ENCODE data around the gene CDS2. TPM values are rescaled to one million over a fixed set of nuclear protein-coding genes. Genes with fewer than 3 reads are reported as not detected.
A peak's percentile ranks its signal among the peaks of the same experiment; 100 is the strongest.

The CDS2 gene
- total RNA-seq, 6 experiments from 2014 or later: 13.7 to 42.3 (median 31.6) TPM

- no peaks in the 10 kb centered on the region for H3K27me3 ChIP-seq
- no peaks in the 10 kb centered on the region for H3K9me3 ChIP-seq
- intact Hi-C loops (cut with DNase I): loop anchor here (5.0 kb wide), 1 partner anchor 63 kb away; the partner anchor contains the start of gene CDS2 (in 2 of the 2)
- WGBS (ENCODE audit: insufficient coverage, low coverage, low lambda C conversion rate, missing lambda C conversion rate): 75% methylated on average over 3 of the region's 3 CpGs
- no peak overlapping the region for H3K4me3 ChIP-seq
- peak overlapping the region in 2 of 3 donors; percentile 64 to 82 for H3K27ac ChIP-seq
- ATAC-seq: no peak
- no peak for TF ChIP-seq POLR2A (IDR thresholded peaks at IDR 0.05)
- TF ChIP-seq, protein P1, sequence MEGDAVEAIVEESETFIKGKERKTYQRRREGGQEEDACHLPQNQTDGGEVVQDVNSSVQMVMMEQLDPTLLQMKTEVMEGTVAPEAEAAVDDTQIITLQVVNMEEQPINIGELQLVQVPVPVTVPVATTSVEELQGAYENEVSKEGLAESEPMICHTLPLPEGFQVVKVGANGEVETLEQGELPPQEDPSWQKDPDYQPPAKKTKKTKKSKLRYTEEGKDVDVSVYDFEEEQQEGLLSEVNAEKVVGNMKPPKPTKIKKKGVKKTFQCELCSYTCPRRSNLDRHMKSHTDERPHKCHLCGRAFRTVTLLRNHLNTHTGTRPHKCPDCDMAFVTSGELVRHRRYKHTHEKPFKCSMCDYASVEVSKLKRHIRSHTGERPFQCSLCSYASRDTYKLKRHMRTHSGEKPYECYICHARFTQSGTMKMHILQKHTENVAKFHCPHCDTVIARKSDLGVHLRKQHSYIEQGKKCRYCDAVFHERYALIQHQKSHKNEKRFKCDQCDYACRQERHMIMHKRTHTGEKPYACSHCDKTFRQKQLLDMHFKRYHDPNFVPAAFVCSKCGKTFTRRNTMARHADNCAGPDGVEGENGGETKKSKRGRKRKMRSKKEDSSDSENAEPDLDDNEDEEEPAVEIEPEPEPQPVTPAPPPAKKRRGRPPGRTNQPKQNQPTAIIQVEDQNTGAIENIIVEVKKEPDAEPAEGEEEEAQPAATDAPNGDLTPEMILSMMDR (IDR thresholded peaks at IDR 0.05): no peak
- H3K36me3 ChIP-seq: peaks cover 0 to 25% (median under 1%) of the 10 kb centered on the region in 4 donors
- no peak for DNase-seq
- peaks cover 0 to 36% (median 5%) of the 10 kb centered on the region in 4 donors for H3K4me1 ChIP-seq
Observed at GRCh38 chr20:5190444-5190843, 63.6 kb downstream of the CDS2 start.

GRCh38 chr20:5191829-5192569 lies 65.2 kb downstream of the CDS2 start:
- Histone ChIP-seq H3K27ac (peak overlapping the region in 2 of 3 donors; percentile 32 to 82), H3K9me3 (no peaks in the 10 kb centered on the region), H3K4me3 (no peak overlapping the region), H3K36me3 (peaks cover 0 to 11% (median under 1%) of the 10 kb centered on the region in 4 donors), H3K4me1 (peaks cover 0 to 36% (median 5%) of the 10 kb centered on the region in 4 donors), H3K27me3 (no peaks in the 10 kb centered on the region)
- peak; percentile 82 to 85 (median 84) for ATAC-seq
- no peak for TF ChIP-seq POLR2A (IDR thresholded peaks at IDR 0.05)
- TF ChIP-seq, protein P1 (IDR thresholded peaks at IDR 0.05): peak; percentile 70 to 90 (median 80)
- intact Hi-C loops (cut with DNase I): loop anchor here (5.0 kb wide), 1 partner anchor 65 kb away; the partner anchor contains the start of gene CDS2 (in 2 of the 2)
- no peak for DNase-seq
- 33% methylated on average over 7 of the region's 9 CpGs for WGBS (ENCODE audit: insufficient coverage, low coverage, low lambda C conversion rate, missing lambda C conversion rate)

DNA sequence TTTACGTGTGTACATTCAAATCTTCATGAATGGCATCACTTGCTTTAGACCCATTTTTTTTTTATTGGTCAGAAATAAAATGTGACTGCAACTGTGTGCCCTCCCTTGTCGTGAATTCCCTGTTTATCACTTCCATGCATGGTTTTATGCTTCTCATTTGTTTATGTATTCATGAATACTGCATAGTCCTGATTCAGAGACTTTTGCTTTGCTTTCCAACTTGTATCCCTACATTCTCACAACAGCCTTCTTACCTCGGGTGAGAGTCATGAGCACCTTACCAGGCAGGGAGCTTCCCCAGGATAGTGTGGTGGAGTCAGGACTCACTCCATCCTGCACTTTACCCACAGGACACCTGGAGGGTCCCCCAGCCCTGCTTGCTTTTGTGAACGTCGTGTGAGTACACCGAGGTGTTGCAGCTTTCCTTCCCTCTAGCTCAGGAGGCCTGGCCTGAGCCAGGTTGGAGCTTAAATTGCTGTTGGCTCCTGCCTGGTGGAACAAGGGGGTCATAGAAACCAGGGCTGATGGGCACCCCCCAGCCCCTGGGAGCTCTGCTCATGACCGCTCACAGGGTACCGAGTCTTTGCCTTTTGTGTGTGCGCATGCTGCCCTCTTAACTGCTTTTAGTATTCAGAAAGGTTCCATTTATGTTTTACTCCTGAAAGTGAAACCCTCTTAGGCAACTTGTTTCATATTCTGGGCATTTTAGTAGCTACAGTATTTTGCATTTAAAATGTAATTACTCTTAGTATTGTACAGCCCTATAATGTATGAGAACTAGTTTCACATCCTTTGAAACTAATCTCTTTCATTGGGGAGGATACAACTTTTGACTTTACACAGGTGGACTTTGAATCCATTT lies 66.0 kb downstream of the CDS2 start:
- peaks cover 0 to 36% (median 5%) of the 10 kb centered on the region in 4 donors for H3K4me1 ChIP-seq
- WGBS (ENCODE audit: insufficient coverage, low coverage, low lambda C conversion rate, missing lambda C conversion rate): 41% methylated on average over 6 of the region's 9 CpGs
- no peaks in the 10 kb centered on the region for H3K9me3 ChIP-seq
- no peaks in the 10 kb centered on the region for H3K27me3 ChIP-seq
- no peak for ATAC-seq
- H3K27ac ChIP-seq: peak overlapping the region in 1 of 3 donors; percentile 3
- intact Hi-C loops (cut with DNase I): loop anchor here (5.0 kb wide), 1 partner anchor 66 kb away; the partner anchor contains the start of gene CDS2 (in 2 of the 2)
- H3K4me3 ChIP-seq: no peak overlapping the region
- DNase-seq: peak in 1 of 3 donors; percentile 30
- TF ChIP-seq POLR2A (IDR thresholded peaks at IDR 0.05): no peak
- TF ChIP-seq, protein P1 (IDR thresholded peaks at IDR 0.05): no peak
- peaks cover 0 to 8% (median under 1%) of the 10 kb centered on the region in 4 donors for H3K36me3 ChIP-seq

GRCh38 chr20:5195655-5196054 lies 68.8 kb downstream of the CDS2 start:
- Histone ChIP-seq H3K4me1 (peaks cover 0 to 14% (median 2%) of the 10 kb centered on the region in 4 donors), H3K9me3 (no peaks in the 10 kb centered on the region), H3K27ac (no peak overlapping the region), H3K4me3 (no peak overlapping the region), H3K36me3 (peaks cover 0 to 5% (median under 1%) of the 10 kb centered on the region in 4 donors), H3K27me3 (no peaks in the 10 kb centered on the region)
- TF ChIP-seq POLR2A (IDR thresholded peaks at IDR 0.05): no peak
- TF ChIP-seq, protein P1 (IDR thresholded peaks at IDR 0.05): no peak
- ATAC-seq (no peak), DNase-seq (no peak)
- 58% methylated on average over 2 of the region's 4 CpGs for WGBS (ENCODE audit: insufficient coverage, low coverage, low lambda C conversion rate, missing lambda C conversion rate)
- intact Hi-C loops (cut with DNase I): no loop called here
